Suppressor macrophage (primary cell): ENCODE data around the gene ADGRL2.

Experiments
- DNase-seq, 4 experiments: peaks; one replicate each; pipeline ENCODE4 v3.0.0-alpha.2; 2020 to 2022

Gene ADGRL2

DNA sequence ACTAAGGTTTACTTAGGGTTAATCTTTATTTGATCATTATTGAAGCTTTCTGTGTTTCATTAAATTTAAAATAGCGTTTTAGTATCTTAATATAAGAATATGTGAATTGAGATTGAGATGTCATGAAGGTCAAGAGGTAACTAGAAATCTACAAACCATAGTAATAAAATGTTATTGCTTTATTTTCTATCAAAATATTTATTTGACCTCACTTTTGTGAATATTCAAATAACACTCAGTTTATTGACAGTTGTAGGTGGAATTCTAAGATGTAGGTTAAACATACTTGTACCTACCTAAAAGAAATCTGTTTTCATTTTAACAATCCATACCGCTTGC, 5.7 kb downstream of the ADGRL2 start:
- DNase-seq = no peak

DNA sequence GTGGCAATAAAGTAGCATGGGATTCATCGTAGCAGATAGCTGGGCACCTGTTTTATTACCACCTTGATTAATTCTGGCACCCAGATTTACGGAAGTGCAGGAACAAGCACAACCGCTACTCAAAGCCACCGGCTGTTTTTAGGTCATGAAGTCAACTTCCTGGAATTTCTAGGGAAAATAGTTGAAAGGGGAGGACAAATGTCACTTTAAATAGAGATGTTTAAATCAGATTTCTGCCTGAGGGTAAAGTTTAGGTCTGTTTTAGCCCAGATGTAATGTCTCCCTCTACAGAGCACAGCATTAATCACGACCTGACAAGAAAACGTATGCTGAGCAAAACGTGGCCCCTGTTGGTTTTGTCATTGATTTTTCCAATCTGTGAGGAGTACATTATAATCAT, 8.0 kb downstream of the ADGRL2 start:
- no peak for DNase-seq

DNA sequence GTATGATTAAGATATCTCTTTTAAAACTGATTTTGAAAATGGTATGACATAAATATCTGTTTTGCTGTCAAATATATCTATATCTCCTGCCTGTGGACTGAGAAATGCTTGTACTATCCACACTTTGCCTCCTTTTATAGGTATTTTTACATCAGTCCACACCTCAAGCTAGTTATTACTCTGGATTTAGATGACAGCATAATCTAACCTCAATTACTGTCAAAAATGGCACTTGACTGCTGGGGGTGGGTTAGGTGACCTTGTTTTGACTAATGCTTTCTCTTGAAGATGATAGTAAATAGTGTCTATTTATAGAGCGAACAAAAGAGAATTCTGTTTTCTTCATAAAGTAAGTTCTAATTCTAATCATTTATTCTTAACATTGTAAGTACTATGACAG, 9.1 kb downstream of the ADGRL2 start:
- no peak for DNase-seq

DNA sequence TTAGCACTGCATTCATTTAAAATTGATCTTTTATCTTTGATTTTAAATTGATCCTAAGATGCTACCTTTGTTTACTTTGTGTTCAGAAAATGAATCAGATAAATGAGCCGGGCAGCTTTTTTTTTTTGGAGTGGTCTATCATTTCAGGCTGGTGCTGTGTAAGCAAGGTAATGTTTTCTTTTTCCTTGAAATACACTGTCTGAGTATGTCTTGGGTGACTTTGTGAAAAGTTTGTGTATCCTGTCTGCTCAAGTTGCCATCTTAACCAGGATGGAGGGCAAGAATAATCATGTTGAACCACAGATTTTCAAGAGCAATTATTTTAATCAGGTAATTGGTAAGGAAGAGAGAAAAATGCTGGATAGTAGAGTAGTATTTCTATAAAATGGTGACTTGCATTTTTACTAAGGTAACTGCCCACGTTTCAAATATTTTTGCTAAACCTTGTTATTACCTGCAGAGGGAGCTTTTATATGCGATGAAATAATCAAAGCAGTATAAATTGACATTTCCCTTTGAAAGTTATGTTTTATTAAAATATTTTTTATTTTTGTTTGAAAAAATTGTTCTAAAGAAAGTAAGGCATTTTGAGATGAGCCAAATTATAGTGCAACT, 11.1 kb downstream of the ADGRL2 start:
- DNase-seq = no peak

DNA sequence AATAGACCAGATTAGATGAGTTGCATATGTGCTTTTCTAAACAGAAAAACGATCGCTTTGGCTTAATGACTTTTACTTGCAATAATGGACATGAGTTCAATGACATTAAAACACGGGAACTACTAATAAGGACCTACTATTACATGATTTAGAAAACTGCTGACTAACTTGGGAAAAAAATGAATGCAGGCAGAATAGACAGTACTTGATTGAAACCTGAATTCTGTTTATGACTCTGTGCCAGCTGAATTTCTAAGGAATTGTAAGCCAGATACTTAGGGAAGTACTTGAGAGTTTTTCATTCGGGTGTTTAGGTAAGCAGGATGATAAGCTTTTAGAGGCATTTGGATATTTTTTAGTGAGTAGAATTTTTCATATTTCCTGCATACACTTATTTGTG, 12.0 kb downstream of the ADGRL2 start:
- no peak for DNase-seq

DNA sequence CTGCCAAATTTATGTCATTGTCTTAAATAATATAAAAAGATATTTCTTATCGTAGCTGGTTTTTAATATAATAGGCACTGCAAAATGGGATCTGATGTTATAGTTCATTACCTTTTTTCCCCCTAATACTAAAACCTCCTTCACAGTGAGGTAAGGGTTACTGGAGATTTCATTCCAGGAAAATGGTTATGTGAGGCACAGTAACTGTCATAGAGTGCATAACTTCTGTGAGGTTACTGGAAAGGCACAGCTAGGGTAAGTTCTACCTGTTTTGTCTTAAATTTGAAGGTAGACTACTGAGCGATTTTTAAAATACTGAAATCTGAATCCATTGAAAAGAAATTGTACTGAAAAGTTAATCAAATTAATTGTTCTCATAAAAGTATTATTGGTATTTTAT, 13.0 kb downstream of the ADGRL2 start:
- no peak for DNase-seq

DNA sequence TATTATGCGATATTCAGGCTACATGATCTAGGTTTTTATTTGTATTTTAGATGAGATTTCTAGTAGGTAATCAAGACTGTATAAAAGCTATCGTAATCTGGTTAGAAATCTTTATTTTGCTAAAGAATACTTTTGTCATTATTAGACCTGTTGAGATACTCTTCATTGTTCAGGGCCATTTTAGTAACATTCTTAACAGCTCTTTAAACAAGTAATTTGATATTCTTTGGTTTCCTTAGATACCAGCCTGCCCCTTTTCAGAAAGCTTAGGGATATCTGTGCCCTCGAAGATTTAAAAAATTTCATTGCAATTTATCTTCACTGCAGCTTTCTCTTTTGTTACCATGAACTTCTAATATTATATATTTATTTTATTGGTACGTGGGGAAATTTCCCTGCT, 18.9 kb downstream of the ADGRL2 start:
- DNase-seq = no peak

DNA sequence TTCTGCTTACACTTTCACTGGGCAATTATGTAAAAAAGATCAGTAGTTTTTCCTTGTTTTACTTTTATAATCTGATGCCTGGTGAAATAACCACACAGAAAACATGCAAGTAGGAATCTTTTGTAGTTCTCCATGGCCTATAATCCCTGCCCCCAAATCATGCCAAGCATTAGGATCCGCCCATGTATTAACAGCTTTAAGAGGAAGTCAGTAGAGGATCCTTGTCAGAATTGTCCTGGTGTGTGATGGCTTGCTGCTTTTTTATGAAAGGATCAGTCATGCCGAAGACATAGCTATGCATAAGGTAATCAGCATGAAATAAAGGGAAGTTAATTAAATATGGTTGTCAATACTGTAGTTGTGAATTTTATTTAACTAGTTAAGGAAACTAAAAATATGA, 20.0 kb downstream of the ADGRL2 start:
- DNase-seq = no peak

DNA sequence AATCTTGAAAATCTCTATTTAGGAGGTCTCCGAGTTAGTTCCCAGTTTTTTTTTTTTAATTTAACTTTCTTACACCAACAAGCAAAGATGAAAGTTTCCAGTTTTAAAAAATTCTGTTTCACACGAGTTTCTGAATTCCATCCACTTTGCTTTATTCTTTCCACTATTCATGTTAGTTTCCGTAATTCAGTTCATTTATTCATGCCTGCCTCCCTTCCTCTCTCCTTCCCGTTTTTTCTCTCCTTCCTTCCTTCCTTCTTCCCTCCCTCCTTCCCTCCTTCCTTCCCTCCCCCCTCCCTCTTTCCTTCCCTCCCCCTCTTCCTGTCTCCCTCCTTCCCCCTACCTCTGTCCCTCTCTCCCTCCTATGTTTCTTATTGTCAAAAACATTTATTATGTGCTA, 22.3 kb downstream of the ADGRL2 start:
- DNase-seq = no peak

DNA sequence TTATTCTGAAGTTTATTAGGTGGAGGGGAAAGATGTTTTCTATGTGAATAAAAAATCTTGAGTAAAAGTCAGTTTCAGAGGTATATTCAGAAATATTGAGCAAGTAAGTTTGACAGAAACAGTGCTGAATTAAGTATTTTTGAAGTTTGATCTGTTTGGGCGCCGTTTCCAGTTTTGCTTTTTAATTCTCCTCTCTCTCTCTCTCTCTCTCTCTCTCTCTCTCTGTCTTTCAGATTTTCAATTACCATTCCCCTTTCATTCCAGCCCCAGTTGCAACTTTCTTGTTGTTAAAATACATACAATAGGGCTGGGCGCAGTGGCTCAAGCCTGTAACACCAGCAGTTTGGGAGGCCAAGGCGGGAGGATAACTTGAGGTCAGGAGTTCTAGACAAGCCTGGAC, 24.0 kb downstream of the ADGRL2 start:
- no peak for DNase-seq

DNA sequence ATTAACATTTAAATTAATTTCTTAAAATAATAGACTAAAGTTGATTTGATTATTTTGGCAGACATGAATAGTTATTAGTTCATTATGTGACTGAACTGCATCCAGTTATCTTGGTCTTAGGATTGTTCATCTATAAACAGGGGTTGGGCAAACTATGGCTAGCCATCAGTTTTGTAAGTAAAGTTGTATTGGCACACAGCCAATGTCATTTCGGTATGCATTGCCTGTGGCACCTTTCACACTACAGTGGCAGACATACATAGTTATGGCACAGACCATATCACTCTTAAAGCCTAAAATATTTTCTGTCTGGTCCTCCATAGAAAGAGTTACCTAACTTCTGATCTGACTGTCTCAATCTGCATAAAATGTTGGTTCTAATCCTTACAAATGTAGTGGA, 27.2 kb downstream of the ADGRL2 start:
- DNase-seq = no peak

DNA sequence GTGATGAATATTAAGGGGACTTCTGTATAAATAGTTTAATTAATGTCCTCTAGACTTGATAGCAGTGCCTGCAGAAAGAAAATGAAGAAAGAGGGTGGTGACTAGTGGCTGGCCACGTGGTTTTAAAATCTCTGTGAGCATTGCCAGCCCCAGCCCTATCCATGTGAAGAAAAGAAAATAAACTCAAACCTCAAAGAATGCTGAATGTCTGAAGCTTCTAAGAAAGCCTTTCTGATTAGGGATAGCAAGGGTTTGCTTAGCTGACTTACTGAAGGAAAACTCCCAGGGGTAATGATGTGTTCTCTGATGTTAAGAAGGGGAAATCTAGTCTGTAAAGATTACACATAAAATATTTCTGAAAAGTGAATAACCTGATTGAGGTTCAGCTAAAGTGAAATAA, 31.8 kb downstream of the ADGRL2 start:
- no peak for DNase-seq

DNA sequence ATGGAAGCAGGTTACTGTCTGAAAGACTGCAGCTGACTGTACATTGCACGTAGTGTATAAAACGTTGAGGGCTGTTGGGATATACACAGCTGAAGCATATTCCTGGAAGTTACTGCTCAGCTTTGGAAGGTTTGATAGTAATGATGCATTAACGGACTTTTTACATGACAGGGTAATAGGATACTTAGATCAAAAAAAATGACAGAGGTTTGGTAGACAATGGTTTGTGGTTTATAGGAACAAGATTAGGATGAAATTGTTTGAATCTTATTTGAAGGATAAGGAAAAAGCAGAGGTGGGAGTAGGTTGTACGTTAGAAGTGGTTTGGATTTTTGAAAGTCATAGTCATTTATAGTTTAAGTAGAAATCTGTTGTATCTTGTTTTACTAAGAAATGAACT, 33.0 kb downstream of the ADGRL2 start:
- DNase-seq = no peak

DNA sequence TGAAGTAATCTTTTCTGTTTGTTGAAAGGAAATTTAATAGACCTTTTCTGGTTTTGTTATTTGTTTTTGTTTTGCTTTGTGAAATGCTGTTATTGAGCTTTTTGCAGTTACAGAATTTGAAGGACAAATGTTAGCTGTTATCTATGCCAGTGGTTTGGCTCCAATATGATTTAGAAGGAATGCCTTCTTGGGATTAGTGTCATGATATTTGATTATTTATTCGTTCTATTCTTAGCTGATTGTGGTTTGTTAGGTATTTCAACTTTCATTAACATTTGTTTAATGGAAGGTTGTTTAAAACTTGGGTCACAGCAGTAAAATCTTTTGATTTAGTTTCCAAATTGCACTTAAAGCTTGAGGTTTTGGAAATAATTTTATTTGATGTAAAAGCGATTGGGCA, 33.5 kb downstream of the ADGRL2 start:
- DNase-seq = no peak

DNA sequence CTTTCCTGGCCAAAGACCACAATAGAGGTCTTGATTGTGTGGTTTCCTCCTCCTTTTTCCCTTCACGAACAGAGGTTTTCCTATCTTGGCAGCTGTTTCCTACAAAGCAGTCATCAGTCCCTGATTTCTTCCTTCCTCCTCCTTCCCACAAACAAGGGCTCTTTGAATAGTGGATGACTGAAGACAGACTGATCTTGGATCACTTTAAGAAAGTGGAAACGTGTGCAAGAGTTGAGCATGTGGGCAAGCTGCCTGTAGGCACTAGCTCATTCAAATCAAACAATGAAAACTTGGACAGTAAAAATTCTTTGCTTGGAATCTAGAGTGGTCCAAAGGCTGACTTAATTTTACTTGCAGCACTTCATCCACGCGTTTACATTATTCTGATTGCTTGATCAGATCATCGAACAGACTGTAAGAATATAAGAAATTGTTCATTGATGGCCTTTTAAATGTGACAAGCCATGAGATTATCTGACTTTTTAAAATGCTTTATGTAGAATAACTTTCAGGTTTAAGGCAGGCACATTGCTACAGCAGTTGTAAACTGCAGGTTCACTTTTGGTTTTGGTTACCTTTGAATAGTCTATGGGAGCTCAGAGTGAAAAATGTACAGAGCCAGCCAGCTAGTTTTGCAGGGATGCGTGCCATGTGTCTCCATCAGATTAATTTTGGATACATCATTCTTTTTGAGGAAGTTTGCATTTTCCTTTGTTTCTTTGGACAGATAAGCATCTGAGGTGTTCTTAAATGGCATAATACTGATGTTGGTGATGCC, 34.4 kb downstream of the ADGRL2 start:
- no peak for DNase-seq

DNA sequence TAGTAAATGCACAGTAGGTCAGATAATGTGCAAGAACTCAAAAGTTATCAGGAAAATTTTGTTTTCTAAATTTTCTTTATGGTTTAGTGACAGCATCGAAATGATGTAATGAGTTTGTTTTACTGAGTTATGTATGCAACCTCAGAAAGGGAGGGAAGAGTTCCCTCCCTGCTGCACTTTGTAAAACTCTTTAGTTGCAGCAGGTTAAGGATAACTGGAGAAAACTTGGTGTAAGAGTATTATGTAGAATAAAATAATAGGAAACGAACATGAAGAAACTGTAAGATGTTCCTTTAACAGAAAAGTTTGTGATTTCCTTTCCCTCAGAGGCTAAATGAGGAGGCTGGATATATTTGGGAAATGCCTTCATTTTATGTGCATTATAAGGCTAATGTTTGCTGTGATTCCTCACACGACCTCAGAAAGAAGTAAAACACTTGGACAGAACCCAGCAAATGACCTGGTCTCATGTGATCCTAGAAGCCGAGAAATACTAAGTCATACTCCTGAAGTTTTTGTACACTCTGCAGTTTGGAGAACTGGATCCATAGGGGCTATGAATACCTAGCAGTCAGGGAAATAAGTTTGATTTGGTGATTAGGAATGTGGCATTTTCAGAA, 35.4 kb downstream of the ADGRL2 start:
- no peak for DNase-seq

DNA sequence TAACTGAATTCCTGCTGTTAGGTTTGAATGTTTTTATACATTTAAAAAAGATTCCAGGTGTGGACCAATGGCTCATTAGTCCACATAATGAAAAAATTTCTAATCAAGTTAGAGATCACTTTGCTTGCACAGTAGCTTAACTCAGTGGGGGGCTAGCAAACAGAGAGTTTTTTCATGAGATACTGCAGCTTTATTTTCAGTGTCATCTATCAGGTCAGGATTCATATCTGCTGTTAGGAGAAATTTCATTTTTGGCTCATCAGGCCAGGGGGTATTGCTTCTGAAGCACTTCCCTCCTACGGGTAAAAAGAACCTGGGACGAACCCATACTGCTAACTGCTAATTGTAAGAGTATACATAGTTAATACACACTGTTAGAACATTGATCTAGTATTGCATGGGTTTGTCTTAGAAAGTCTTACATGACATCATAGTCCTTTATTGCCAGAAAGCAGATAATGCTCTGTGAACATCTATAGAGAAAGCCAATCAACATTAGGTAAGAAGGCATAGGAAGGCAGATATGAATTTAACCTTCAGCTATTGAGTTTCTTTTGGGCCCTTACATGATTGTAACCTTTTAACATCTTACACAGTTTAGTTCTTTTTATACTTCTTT, 38.0 kb downstream of the ADGRL2 start:
- DNase-seq = no peak

DNA sequence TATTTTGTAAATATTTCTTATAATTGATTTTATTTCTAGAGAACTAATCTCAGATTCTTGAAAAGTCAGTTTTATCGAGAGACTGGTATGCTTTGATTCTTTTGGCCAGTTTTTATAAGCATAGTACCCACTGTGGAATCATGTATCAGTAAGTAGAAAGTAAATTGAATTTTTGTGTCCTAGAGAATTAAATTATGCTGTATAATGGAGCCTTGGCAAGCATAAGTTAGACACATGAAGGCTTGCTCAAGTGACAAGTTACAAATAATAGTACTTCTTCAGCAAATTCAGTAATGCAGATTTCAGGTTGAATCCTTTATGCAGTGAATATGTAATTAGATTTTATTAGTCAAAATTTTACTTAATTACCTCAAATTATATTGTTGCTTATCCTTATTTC, 40.1 kb downstream of the ADGRL2 start:
- DNase-seq = no peak

DNA sequence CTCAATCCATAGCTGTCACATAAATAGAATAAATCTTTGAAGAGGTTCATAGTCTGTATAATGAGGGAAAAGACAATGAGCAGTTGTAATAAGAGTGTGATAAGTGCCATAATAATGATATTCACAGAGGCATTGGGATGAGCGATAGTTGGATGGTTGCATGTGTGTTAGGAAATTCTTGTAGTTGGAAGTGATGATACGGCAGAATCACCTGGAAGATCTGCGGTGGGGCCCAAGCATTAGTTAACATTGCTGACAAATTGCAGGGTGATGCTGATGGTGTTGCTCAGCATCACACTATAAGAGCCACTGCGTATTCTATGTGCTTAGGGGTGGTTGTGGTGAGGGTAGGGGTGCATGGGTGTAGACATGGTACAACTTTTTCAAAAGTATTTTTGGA, 41.1 kb downstream of the ADGRL2 start:
- no peak for DNase-seq

DNA sequence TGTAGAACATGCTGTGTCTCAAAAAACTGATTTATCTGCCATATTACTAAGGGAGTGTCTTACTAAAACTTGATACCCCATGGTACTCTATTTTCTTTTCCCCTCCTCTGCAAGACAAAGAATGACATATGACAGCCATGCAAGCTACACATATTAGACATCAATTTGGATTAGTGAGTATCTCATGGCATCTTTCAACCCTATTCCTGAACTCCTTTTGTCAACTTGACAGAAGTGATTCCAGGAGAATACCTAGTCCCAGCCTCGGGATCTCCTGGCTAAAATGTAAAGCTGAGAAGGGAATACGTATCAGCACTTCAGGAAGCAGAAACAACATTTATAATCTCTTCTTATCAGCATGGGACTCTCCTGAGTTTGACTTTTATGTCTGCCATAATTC, 43.7 kb downstream of the ADGRL2 start:
- DNase-seq = no peak

DNA sequence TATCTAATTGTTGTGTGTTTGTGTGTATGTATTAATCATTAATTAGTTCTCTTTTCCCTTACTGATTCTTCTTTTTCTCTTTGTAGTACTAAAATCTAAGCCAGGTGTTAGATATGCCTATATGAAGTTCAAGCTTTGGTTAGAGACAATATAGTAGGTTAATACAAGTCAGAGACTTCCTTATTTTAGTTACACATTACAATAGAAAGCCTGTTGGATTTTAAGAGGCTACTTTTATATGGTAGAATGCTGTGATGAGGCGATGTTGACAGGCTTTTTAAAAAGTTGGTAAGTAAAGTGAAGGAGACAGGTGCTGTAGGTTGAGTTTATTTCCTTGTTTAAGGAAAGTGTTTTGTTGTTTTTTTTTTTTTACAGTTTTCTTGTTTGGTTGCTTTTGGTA, 45.9 kb downstream of the ADGRL2 start:
- DNase-seq = no peak

DNA sequence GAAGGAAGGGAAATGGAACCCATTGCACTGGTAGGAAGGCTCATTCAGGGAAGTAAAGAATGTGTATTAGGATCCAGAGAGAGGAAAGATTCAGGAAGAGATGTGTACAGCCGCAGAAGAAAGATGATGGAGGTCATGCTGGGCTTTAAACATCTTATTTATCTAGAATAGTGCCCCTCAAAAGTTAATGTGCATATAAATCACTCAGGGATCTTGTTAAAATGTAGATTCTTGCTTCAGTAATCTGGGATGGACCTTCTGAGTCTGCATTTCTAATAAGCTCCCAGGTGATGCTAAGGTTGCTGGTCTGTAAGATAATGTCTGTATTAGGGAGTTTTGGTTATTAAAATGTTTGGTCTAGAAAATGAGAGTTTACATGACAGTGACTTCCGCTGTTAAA, 46.3 kb downstream of the ADGRL2 start:
- DNase-seq = no peak

DNA sequence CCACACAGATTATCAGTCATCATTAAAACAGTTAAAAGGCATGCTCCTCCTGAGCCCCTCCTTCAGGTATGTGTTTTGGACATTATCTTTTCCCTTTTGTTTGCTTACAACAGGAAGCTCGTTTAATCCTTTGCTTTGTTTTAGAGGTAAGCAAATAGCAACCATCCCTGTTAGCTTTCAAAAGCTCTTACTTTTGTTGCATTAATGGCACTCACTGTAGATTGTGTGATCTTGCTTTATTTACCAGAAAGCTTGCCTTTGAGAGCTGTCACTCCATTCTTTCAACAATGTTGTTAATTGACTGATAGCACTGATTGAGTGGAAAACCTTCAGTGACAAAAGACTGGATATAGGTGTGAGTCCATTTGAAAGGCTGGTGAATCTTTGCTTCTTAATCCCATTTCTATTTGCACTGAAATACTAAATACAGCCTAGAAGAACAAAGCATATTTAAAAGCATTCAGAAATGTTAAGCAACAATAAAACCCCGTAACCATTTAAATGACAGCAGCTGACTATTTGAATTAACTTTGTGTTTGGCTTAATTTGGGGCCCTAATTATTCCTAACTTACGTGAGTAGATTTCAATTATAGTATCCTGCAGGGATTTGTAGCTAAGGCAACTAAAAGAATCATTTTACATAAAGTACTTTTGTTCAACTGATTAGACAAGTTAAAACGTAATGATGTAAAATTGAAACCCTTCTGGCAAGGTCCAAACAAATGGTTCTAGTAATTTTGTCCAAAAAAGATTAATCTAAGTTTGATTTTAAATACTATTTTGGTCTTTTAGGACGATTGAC, 48.3 kb downstream of the ADGRL2 start:
- DNase-seq = no peak
